Measurements from ENCODE around the gene CCDC78. TPM values are rescaled to one million over a fixed set of nuclear protein-coding genes. Genes with fewer than 3 reads are reported as not detected.

Gene CCDC78
- total and polyA plus RNA-seq, 2 of the 13 experiments (the other 11 are each of a cell fraction or from before 2014, with no cell fraction given) = 0.53 to 1.5 TPM

GRCh38 chr16:695355-696089 lies 30.7 kb downstream of the CCDC78 start (continued):
- TF ChIP-seq SKI (IDR thresholded peaks at IDR 0.05; ENCODE audit: partially characterized antibody) (no peak), ZNF598 (CRISPR knock-in tag; IDR thresholded peaks at IDR 0.05; ENCODE audit: borderline replicate concordance) (no peak), PLSCR1 (CRISPR knock-in tag; IDR thresholded peaks at IDR 0.05; ENCODE audit: borderline replicate concordance) (no peak), KLF6 (CRISPR knock-in tag; IDR thresholded peaks at IDR 0.05) (no peak), ZNF207 (IDR thresholded peaks at IDR 0.05; ENCODE audit: borderline replicate concordance) (no peak), REXO4 (CRISPR knock-in tag; IDR thresholded peaks at IDR 0.05; ENCODE audit: borderline replicate concordance) (0 out of 2 replicates have a peak, but pooled peaks have one; percentile 83), ZSCAN25 (CRISPR knock-in tag; IDR thresholded peaks at IDR 0.05) (no peak), ZBTB43 (CRISPR knock-in tag; conservative IDR thresholded peaks at IDR 0.05) (no peak; the same call in 1 of the 2 replicates), GATAD1 (CRISPR knock-in tag; IDR thresholded peaks at IDR 0.05) (no peak), ARID4A (CRISPR knock-in tag; IDR thresholded peaks at IDR 0.05; ENCODE audit: borderline replicate concordance) (peak; percentile 67; the same call in 1 of the 2 replicates), ZSCAN9 (CRISPR knock-in tag; IDR thresholded peaks at IDR 0.05; ENCODE audit: borderline replicate concordance) (no peak), ATF7 (IDR thresholded peaks at IDR 0.05) (no peak), ATF7 (CRISPR knock-in tag; IDR thresholded peaks at IDR 0.05) (no peak)
